ENCODE measurements around the gene SPP2. TPM values are rescaled to one million over a fixed set of nuclear protein-coding genes. Genes with fewer than 3 reads are reported as not detected.

SPP2 gene
- total and polyA plus RNA-seq, 2 donors: 0.05 to 0.11 TPM

- 97% methylated on average over 52 of the region's 52 CpGs for WGBS
- no peaks in the 10 kb centered on the region for H3K9me3 ChIP-seq (ENCODE audit: control insufficient read depth in 2 of 2, insufficient read depth in 1 of 2, low read length in 1 of 2)
- peaks cover 0 to 2% of the 10 kb centered on the region in 2 donors for H3K4me1 ChIP-seq (ENCODE audit: control insufficient read depth in 2 of 2, insufficient read depth in 2 of 2, low read length in 2 of 2)
- peaks cover 0 to 4% of the 10 kb centered on the region in 2 donors for H3K27me3 ChIP-seq (ENCODE audit: control insufficient read depth in 2 of 2, insufficient read depth in 1 of 2, low read length in 1 of 2)
- no peak overlapping the region for H3K4me3 ChIP-seq (ENCODE audit: low read length in 2 of 2)
- no peaks in the 10 kb centered on the region for H3K36me3 ChIP-seq (ENCODE audit: control insufficient read depth in 2 of 2, insufficient read depth in 2 of 2, low read length in 1 of 2)
- DNase-seq (ENCODE audit: low read depth in 6 of 9, low spot score in 9 of 9): no peak
- H3K27ac ChIP-seq (ENCODE audit: low read depth in 1 of 2, low read length in 1 of 2): no peak overlapping the region
Observed at GRCh38 chr2:234096164-234096563, 45.7 kb downstream of the SPP2 start.

GRCh38 chr2:234098681-234099080, 48.2 kb downstream of the SPP2 start:
- H3K9me3 ChIP-seq (ENCODE audit: control insufficient read depth in 2 of 2, insufficient read depth in 1 of 2, low read length in 1 of 2): no peaks in the 10 kb centered on the region
- H3K4me3 ChIP-seq (ENCODE audit: low read length in 2 of 2): no peak overlapping the region
- H3K27ac ChIP-seq (ENCODE audit: low read depth in 1 of 2, low read length in 1 of 2): no peak overlapping the region
- H3K36me3 ChIP-seq (ENCODE audit: control insufficient read depth in 2 of 2, insufficient read depth in 2 of 2, low read length in 1 of 2): no peaks in the 10 kb centered on the region
- DNase-seq (ENCODE audit: low read depth in 6 of 9, low spot score in 9 of 9): no peak
- H3K4me1 ChIP-seq (ENCODE audit: control insufficient read depth in 2 of 2, insufficient read depth in 2 of 2, low read length in 2 of 2): peaks cover 2 to 6% of the 10 kb centered on the region in 2 donors
- WGBS: 89% methylated on average over 6 of the region's 6 CpGs
- no peaks in the 10 kb centered on the region for H3K27me3 ChIP-seq (ENCODE audit: control insufficient read depth in 2 of 2, insufficient read depth in 1 of 2, low read length in 1 of 2)

- Histone ChIP-seq H3K27me3 (ENCODE audit: control insufficient read depth in 2 of 2, insufficient read depth in 1 of 2, low read length in 1 of 2) (no peaks in the 10 kb centered on the region), H3K4me1 (ENCODE audit: control insufficient read depth in 2 of 2, insufficient read depth in 2 of 2, low read length in 2 of 2) (peaks cover 2 to 6% of the 10 kb centered on the region in 2 donors), H3K36me3 (ENCODE audit: control insufficient read depth in 2 of 2, insufficient read depth in 2 of 2, low read length in 1 of 2) (no peaks in the 10 kb centered on the region), H3K4me3 (ENCODE audit: low read length in 2 of 2) (no peak overlapping the region), H3K27ac (ENCODE audit: low read depth in 1 of 2, low read length in 1 of 2) (no peak overlapping the region), H3K9me3 (ENCODE audit: control insufficient read depth in 2 of 2, insufficient read depth in 1 of 2, low read length in 1 of 2) (no peaks in the 10 kb centered on the region)
- DNase-seq (ENCODE audit: low read depth in 6 of 9, low spot score in 9 of 9): peak in 1 of 9 donors; percentile 15
- WGBS: 26% methylated on average over 4 of the region's 4 CpGs
Observed at GRCh38 chr2:234099266-234099665, 48.8 kb downstream of the SPP2 start.

GRCh38 chr2:234100686-234101085, 50.2 kb downstream of the SPP2 start:
- H3K4me3 ChIP-seq (ENCODE audit: low read length in 2 of 2): no peak overlapping the region
- H3K27ac ChIP-seq (ENCODE audit: low read depth in 1 of 2, low read length in 1 of 2): no peak overlapping the region
- peaks cover 2 to 6% of the 10 kb centered on the region in 2 donors for H3K4me1 ChIP-seq (ENCODE audit: control insufficient read depth in 2 of 2, insufficient read depth in 2 of 2, low read length in 2 of 2)
- no peaks in the 10 kb centered on the region for H3K27me3 ChIP-seq (ENCODE audit: control insufficient read depth in 2 of 2, insufficient read depth in 1 of 2, low read length in 1 of 2)
- no peaks in the 10 kb centered on the region for H3K36me3 ChIP-seq (ENCODE audit: control insufficient read depth in 2 of 2, insufficient read depth in 2 of 2, low read length in 1 of 2)
- WGBS: 14% methylated on average over 4 of the region's 4 CpGs
- H3K9me3 ChIP-seq (ENCODE audit: control insufficient read depth in 2 of 2, insufficient read depth in 1 of 2, low read length in 1 of 2): no peaks in the 10 kb centered on the region
- DNase-seq (ENCODE audit: low read depth in 6 of 9, low spot score in 9 of 9): peak in 4 of 9 donors; percentile 5 to 56 (median 28)

GRCh38 chr2:234102112-234102511, 51.6 kb downstream of the SPP2 start:
- H3K4me1 ChIP-seq (ENCODE audit: control insufficient read depth in 2 of 2, insufficient read depth in 2 of 2, low read length in 2 of 2): peaks cover 2 to 6% of the 10 kb centered on the region in 2 donors
- peak in 6 of 9 donors; percentile 5 to 57 (median 15) for DNase-seq (ENCODE audit: low read depth in 6 of 9, low spot score in 9 of 9)
- WGBS: 36% methylated on average over 3 of the region's 3 CpGs
- no peaks in the 10 kb centered on the region for H3K27me3 ChIP-seq (ENCODE audit: control insufficient read depth in 2 of 2, insufficient read depth in 1 of 2, low read length in 1 of 2)
- H3K36me3 ChIP-seq (ENCODE audit: control insufficient read depth in 2 of 2, insufficient read depth in 2 of 2, low read length in 1 of 2): no peaks in the 10 kb centered on the region
- H3K4me3 ChIP-seq (ENCODE audit: low read length in 2 of 2): no peak overlapping the region
- no peak overlapping the region for H3K27ac ChIP-seq (ENCODE audit: low read depth in 1 of 2, low read length in 1 of 2)
- H3K9me3 ChIP-seq (ENCODE audit: control insufficient read depth in 2 of 2, insufficient read depth in 1 of 2, low read length in 1 of 2): no peaks in the 10 kb centered on the region

GRCh38 chr2:234107861-234108260, 57.4 kb downstream of the SPP2 start:
- no peak overlapping the region for H3K27ac ChIP-seq (ENCODE audit: low read depth in 1 of 2, low read length in 1 of 2)
- no peaks in the 10 kb centered on the region for H3K36me3 ChIP-seq (ENCODE audit: control insufficient read depth in 2 of 2, insufficient read depth in 2 of 2, low read length in 1 of 2)
- no peaks in the 10 kb centered on the region for H3K4me1 ChIP-seq (ENCODE audit: control insufficient read depth in 2 of 2, insufficient read depth in 2 of 2, low read length in 2 of 2)
- no peaks in the 10 kb centered on the region for H3K27me3 ChIP-seq (ENCODE audit: control insufficient read depth in 2 of 2, insufficient read depth in 1 of 2, low read length in 1 of 2)
- DNase-seq (ENCODE audit: low read depth in 6 of 9, low spot score in 9 of 9): no peak
- H3K9me3 ChIP-seq (ENCODE audit: control insufficient read depth in 2 of 2, insufficient read depth in 1 of 2, low read length in 1 of 2): no peaks in the 10 kb centered on the region
- no peak overlapping the region for H3K4me3 ChIP-seq (ENCODE audit: low read length in 2 of 2)
- WGBS: 95% methylated on average over 1 of the region's 1 CpG

GRCh38 chr2:234109321-234109720, 58.8 kb downstream of the SPP2 start:
- no peaks in the 10 kb centered on the region for H3K4me1 ChIP-seq (ENCODE audit: control insufficient read depth in 2 of 2, insufficient read depth in 2 of 2, low read length in 2 of 2)
- no peaks in the 10 kb centered on the region for H3K27me3 ChIP-seq (ENCODE audit: control insufficient read depth in 2 of 2, insufficient read depth in 1 of 2, low read length in 1 of 2)
- H3K9me3 ChIP-seq (ENCODE audit: control insufficient read depth in 2 of 2, insufficient read depth in 1 of 2, low read length in 1 of 2): no peaks in the 10 kb centered on the region
- H3K36me3 ChIP-seq (ENCODE audit: control insufficient read depth in 2 of 2, insufficient read depth in 2 of 2, low read length in 1 of 2): no peaks in the 10 kb centered on the region
- no peak for DNase-seq (ENCODE audit: low read depth in 6 of 9, low spot score in 9 of 9)
- H3K27ac ChIP-seq (ENCODE audit: low read depth in 1 of 2, low read length in 1 of 2): no peak overlapping the region
- H3K4me3 ChIP-seq (ENCODE audit: low read length in 2 of 2): no peak overlapping the region
- whole genome bisulfite sequencing: 95% methylated on average over 8 of the region's 8 CpGs

GRCh38 chr2:234110219-234110618, 59.7 kb downstream of the SPP2 start:
- Histone ChIP-seq H3K36me3 (ENCODE audit: control insufficient read depth in 2 of 2, insufficient read depth in 2 of 2, low read length in 1 of 2) (no peaks in the 10 kb centered on the region), H3K9me3 (ENCODE audit: control insufficient read depth in 2 of 2, insufficient read depth in 1 of 2, low read length in 1 of 2) (no peaks in the 10 kb centered on the region), H3K4me3 (ENCODE audit: low read length in 2 of 2) (no peak overlapping the region), H3K4me1 (ENCODE audit: control insufficient read depth in 2 of 2, insufficient read depth in 2 of 2, low read length in 2 of 2) (no peaks in the 10 kb centered on the region), H3K27ac (ENCODE audit: low read depth in 1 of 2, low read length in 1 of 2) (no peak overlapping the region), H3K27me3 (ENCODE audit: control insufficient read depth in 2 of 2, insufficient read depth in 1 of 2, low read length in 1 of 2) (no peaks in the 10 kb centered on the region)
- no peak for DNase-seq (ENCODE audit: low read depth in 6 of 9, low spot score in 9 of 9)

- no peaks in the 10 kb centered on the region for H3K9me3 ChIP-seq (ENCODE audit: control insufficient read depth in 2 of 2, insufficient read depth in 1 of 2, low read length in 1 of 2)
- no peak for DNase-seq (ENCODE audit: low read depth in 6 of 9, low spot score in 9 of 9)
- H3K36me3 ChIP-seq (ENCODE audit: control insufficient read depth in 2 of 2, insufficient read depth in 2 of 2, low read length in 1 of 2): no peaks in the 10 kb centered on the region
- H3K4me3 ChIP-seq (ENCODE audit: low read length in 2 of 2): no peak overlapping the region
- no peaks in the 10 kb centered on the region for H3K4me1 ChIP-seq (ENCODE audit: control insufficient read depth in 2 of 2, insufficient read depth in 2 of 2, low read length in 2 of 2)
- H3K27ac ChIP-seq (ENCODE audit: low read depth in 1 of 2, low read length in 1 of 2): no peak overlapping the region
- H3K27me3 ChIP-seq (ENCODE audit: control insufficient read depth in 2 of 2, insufficient read depth in 1 of 2, low read length in 1 of 2): no peaks in the 10 kb centered on the region
- 93% methylated on average over 1 of the region's 1 CpG for WGBS
Observed at GRCh38 chr2:234111523-234111922, 61.0 kb downstream of the SPP2 start.

GRCh38 chr2:234116010-234116409, 65.5 kb downstream of the SPP2 start:
- Histone ChIP-seq H3K36me3 (ENCODE audit: control insufficient read depth in 2 of 2, insufficient read depth in 2 of 2, low read length in 1 of 2) (no peaks in the 10 kb centered on the region), H3K9me3 (ENCODE audit: control insufficient read depth in 2 of 2, insufficient read depth in 1 of 2, low read length in 1 of 2) (no peaks in the 10 kb centered on the region), H3K4me1 (ENCODE audit: control insufficient read depth in 2 of 2, insufficient read depth in 2 of 2, low read length in 2 of 2) (no peaks in the 10 kb centered on the region), H3K27ac (ENCODE audit: low read depth in 1 of 2, low read length in 1 of 2) (no peak overlapping the region), H3K4me3 (ENCODE audit: low read length in 2 of 2) (no peak overlapping the region), H3K27me3 (ENCODE audit: control insufficient read depth in 2 of 2, insufficient read depth in 1 of 2, low read length in 1 of 2) (peaks cover 0 to 3% of the 10 kb centered on the region in 2 donors)
- WGBS: 70% methylated on average over 4 of the region's 4 CpGs
- DNase-seq (ENCODE audit: low read depth in 6 of 9, low spot score in 9 of 9): no peak
